SK-N-SH (cell line): ENCODE results near the gene PDZK1IP1.

Source experiments
- JUND ChIP-seq: IDR thresholded peaks from 2 replicates; pipeline ENCODE4 v1.4.0; 2012
- MXI1 ChIP-seq: IDR thresholded peaks from 2 replicates; pipeline ENCODE4 v1.6.1; 2012; ENCODE audit warnings: mild to moderate bottlenecking, low read depth, low read length, improper control_type of control experiment
- NRF1 ChIP-seq: IDR thresholded peaks from 2 replicates; pipeline ENCODE4 v1.6.1; 2012; ENCODE audit warnings: low read depth, mild to moderate bottlenecking, low read length
- POLR2AphosphoS5 ChIP-seq: IDR thresholded peaks from 2 replicates; pipeline ENCODE4 v1.6.1; 2012; ENCODE audit warnings: low read depth, low read length
- RAD21 ChIP-seq: IDR thresholded peaks from 2 replicates; pipeline ENCODE4 v1.6.1; 2012; ENCODE audit warnings: mild to moderate bottlenecking, low read length
- RFX5 ChIP-seq: IDR thresholded peaks from 2 replicates; pipeline ENCODE4 v1.6.1; 2012; ENCODE audit warnings: mild to moderate bottlenecking, improper control_type of control experiment, low read length
- SIN3A ChIP-seq: IDR thresholded peaks from 2 replicates; pipeline ENCODE4 v1.6.1; 2012; ENCODE audit warnings: low read depth, mild to moderate bottlenecking, low read length, moderate library complexity, borderline replicate concordance
- TAF1 ChIP-seq: IDR thresholded peaks from 2 replicates; pipeline ENCODE4 v1.6.1; 2012; ENCODE audit warnings: low read depth, mild to moderate bottlenecking, low read length, moderate library complexity, borderline replicate concordance
- TCF12 ChIP-seq: IDR thresholded peaks from 2 replicates; pipeline ENCODE4 v1.4.0; 2012
- TF ChIP-seq, protein P1 (sequence below): fragments of 200-600 bp; sonication (generic); IDR thresholded peaks from 2 replicates; pipeline ENCODE4 v1.6.1; 2017; ENCODE audit warnings: antibody characterized with exemption, mild to moderate bottlenecking, moderate library complexity
- TF ChIP-seq, protein P2 (sequence below): IDR thresholded peaks from 2 replicates; pipeline ENCODE4 v1.4.0; 2012; ENCODE audit warnings: low read depth, borderline replicate concordance
- TF ChIP-seq, protein P3 (sequence below): IDR thresholded peaks from 2 replicates; pipeline ENCODE4 v1.6.1; 2012; ENCODE audit warnings: mild to moderate bottlenecking, low read depth, low read length, moderate library complexity
- TF ChIP-seq, protein P4 (sequence below): IDR thresholded peaks from 2 replicates; pipeline ENCODE4; 2012

DNA sequence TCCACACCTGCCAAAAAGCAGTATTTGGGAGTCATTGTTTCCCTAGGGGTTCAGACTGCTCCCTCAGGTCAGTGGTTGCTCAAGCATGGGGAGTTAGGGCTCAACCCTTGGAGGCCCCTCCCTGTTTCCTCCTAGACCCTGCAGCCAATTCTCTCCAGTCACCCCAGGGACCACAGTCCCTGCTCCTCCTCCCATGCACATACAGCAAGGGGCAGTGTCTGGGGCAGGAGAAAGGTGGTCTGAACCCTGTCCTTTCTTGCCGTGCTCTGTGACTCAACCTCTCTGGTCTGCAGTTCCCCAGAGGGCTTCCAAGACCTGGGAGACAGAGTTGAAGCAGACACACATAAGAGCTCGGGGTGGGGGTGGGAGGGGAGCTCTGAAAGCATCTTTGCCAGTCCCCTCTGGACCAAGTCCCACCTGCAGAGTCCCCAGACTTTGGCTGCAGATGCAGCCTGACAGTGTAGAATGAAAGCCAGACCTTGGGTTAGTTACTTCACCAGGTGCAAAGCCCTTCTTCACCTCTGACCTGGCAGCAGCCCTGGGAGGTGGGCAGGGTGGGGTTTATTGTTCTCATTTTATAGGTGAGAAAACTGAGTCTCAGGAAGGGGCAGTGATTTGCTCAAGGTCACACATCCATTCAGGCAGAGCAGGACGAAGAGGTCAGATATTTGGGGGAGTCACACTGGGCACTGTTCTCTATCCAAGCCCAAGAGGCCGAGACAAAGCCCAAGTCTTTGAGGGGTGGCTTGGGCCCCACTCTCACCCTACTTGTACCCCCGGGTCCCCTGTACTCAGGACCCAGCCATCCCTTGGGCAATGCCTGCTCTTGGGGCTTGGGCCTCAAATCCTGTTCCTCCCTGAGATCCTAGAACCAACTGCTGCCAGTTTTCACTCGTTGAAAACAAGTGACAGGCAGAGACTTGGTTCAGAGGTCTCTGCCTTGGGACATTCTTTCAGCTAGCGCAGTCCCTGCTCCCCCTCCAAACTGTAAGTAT, 748 bp downstream of the PDZK1IP1 start:
- TF ChIP-seq, protein P1, sequence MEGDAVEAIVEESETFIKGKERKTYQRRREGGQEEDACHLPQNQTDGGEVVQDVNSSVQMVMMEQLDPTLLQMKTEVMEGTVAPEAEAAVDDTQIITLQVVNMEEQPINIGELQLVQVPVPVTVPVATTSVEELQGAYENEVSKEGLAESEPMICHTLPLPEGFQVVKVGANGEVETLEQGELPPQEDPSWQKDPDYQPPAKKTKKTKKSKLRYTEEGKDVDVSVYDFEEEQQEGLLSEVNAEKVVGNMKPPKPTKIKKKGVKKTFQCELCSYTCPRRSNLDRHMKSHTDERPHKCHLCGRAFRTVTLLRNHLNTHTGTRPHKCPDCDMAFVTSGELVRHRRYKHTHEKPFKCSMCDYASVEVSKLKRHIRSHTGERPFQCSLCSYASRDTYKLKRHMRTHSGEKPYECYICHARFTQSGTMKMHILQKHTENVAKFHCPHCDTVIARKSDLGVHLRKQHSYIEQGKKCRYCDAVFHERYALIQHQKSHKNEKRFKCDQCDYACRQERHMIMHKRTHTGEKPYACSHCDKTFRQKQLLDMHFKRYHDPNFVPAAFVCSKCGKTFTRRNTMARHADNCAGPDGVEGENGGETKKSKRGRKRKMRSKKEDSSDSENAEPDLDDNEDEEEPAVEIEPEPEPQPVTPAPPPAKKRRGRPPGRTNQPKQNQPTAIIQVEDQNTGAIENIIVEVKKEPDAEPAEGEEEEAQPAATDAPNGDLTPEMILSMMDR = no peak
- TF ChIP-seq POLR2AphosphoS5 = no peak
- no peak for TF ChIP-seq RFX5
- TF ChIP-seq RAD21 = no peak
- TF ChIP-seq, protein P2, sequence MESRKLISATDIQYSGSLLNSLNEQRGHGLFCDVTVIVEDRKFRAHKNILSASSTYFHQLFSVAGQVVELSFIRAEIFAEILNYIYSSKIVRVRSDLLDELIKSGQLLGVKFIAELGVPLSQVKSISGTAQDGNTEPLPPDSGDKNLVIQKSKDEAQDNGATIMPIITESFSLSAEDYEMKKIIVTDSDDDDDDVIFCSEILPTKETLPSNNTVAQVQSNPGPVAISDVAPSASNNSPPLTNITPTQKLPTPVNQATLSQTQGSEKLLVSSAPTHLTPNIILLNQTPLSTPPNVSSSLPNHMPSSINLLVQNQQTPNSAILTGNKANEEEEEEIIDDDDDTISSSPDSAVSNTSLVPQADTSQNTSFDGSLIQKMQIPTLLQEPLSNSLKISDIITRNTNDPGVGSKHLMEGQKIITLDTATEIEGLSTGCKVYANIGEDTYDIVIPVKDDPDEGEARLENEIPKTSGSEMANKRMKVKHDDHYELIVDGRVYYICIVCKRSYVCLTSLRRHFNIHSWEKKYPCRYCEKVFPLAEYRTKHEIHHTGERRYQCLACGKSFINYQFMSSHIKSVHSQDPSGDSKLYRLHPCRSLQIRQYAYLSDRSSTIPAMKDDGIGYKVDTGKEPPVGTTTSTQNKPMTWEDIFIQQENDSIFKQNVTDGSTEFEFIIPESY = no peak
- TF ChIP-seq, protein P3, sequence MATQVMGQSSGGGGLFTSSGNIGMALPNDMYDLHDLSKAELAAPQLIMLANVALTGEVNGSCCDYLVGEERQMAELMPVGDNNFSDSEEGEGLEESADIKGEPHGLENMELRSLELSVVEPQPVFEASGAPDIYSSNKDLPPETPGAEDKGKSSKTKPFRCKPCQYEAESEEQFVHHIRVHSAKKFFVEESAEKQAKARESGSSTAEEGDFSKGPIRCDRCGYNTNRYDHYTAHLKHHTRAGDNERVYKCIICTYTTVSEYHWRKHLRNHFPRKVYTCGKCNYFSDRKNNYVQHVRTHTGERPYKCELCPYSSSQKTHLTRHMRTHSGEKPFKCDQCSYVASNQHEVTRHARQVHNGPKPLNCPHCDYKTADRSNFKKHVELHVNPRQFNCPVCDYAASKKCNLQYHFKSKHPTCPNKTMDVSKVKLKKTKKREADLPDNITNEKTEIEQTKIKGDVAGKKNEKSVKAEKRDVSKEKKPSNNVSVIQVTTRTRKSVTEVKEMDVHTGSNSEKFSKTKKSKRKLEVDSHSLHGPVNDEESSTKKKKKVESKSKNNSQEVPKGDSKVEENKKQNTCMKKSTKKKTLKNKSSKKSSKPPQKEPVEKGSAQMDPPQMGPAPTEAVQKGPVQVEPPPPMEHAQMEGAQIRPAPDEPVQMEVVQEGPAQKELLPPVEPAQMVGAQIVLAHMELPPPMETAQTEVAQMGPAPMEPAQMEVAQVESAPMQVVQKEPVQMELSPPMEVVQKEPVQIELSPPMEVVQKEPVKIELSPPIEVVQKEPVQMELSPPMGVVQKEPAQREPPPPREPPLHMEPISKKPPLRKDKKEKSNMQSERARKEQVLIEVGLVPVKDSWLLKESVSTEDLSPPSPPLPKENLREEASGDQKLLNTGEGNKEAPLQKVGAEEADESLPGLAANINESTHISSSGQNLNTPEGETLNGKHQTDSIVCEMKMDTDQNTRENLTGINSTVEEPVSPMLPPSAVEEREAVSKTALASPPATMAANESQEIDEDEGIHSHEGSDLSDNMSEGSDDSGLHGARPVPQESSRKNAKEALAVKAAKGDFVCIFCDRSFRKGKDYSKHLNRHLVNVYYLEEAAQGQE = no peak
- no peak for TF ChIP-seq MXI1
- no peak for TF ChIP-seq NRF1
- TF ChIP-seq, protein P4, sequence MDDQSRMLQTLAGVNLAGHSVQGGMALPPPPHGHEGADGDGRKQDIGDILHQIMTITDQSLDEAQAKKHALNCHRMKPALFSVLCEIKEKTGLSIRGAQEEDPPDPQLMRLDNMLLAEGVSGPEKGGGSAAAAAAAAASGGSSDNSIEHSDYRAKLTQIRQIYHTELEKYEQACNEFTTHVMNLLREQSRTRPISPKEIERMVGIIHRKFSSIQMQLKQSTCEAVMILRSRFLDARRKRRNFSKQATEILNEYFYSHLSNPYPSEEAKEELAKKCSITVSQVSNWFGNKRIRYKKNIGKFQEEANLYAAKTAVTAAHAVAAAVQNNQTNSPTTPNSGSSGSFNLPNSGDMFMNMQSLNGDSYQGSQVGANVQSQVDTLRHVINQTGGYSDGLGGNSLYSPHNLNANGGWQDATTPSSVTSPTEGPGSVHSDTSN = no peak
- TF ChIP-seq SIN3A = no peak
- TF ChIP-seq TCF12 = no peak
- no peak for TF ChIP-seq JUND
- TF ChIP-seq TAF1 = no peak
